Sigmoid colon (tissue), 7 donors: ENCODE measurements around the gene SMYD3. TPM values are rescaled to one million over a fixed set of nuclear protein-coding genes. Genes with fewer than 3 reads are reported as not detected.

ENCODE experiments used
- DNase-seq: peaks from one replicate; pipeline ENCODE4 v3.0.0-alpha.2; 2019
- H3K27ac ChIP-seq, 4 donors: fragments of 200-600 bp; sonication (generic); one replicate each; pipeline ENCODE4 v1.5.1; 2016 to 2019; ENCODE audit warnings: mild to moderate bottlenecking in 1 of 4
- H3K27me3 ChIP-seq, 3 donors: fragments of 200-600 bp; sonication (generic); one replicate each; pipeline ENCODE4 v1.5.1; 2019; ENCODE audit warnings: mild to moderate bottlenecking in 1 of 3
- H3K36me3 ChIP-seq, 4 donors: fragments of 200-600 bp; sonication (generic); one replicate each; pipeline ENCODE4 v1.5.1; 2016 to 2019
- H3K4me1 ChIP-seq, 4 donors: fragments of 200-600 bp; sonication (generic); one replicate each; pipeline ENCODE4 v1.5.1; 2017 to 2019
- H3K4me3 ChIP-seq, 4 donors: fragments of 200-600 bp; sonication (generic); one replicate each; pipeline ENCODE4 v1.5.1; 2017 to 2019; ENCODE audit warnings: mild to moderate bottlenecking in 2 of 4, moderate library complexity in 1 of 4
- H3K9me3 ChIP-seq, 4 donors: fragments of 200-600 bp in 3 of 4; sonication (generic) in 3 of 4; one replicate each; pipeline versions ENCODE4 v1.5.1 to v1.6.1; 2013 to 2019
- CTCF ChIP-seq, 4 experiments: fragments of 450-650 bp in 3 of 4; fragments of 200-600 bp in 1 of 4; IDR thresholded peaks; one replicate each; pipeline ENCODE4 v1.5.1; 2016 to 2019; ENCODE audit warnings: antibody characterized with exemption in 4 of 4, mild to moderate bottlenecking in 3 of 4, moderate library complexity in 2 of 4
- EP300 ChIP-seq, 4 donors: sonication (generic); formaldehyde crosslinking; IDR thresholded peaks; one replicate each; pipeline ENCODE4 v1.6.1; 2017; ENCODE audit warnings: antibody characterized with exemption in 4 of 4
- POLR2A ChIP-seq, 2 donors: fragments of 450-650 bp; IDR thresholded peaks; one replicate each; pipeline ENCODE4 v1.6.1; 2016; ENCODE audit warnings: antibody characterized with exemption in 2 of 2, mild to moderate bottlenecking in 2 of 2, moderate library complexity in 2 of 2
- POLR2AphosphoS5 ChIP-seq, 4 donors: sonication (generic); formaldehyde crosslinking; IDR thresholded peaks; one replicate each; pipeline ENCODE4 v1.6.1; 2017; ENCODE audit warnings: antibody characterized with exemption in 4 of 4
- WGBS, 2 donors: extraction: QIAGEN DNeasy Blood & Tissue Kit; methylation state at CpG; one replicate each; pipeline ENCODE4 v1.1.7; 2013; 5-methylcytosine and 5-hydroxymethylcytosine counted together
- intact Hi-C: fragments of 100-400 bp; cut with DNase I; formaldehyde crosslinking; loops from one replicate; pipeline ENCODE4 v1.15.1; 2023
- polyA plus RNA-seq, 3 donors: library from polyadenylated mRNA; stranded (reverse); fragments of 200-250 nt; gene quantifications; one replicate each; pipeline ENCODE4 v1.2.3, GENCODE V29; 2013
- total RNA-seq, 4 donors: library from RNA; depleted of rRNA; stranded (reverse); fragments of >200 nt; gene quantifications; one replicate each; pipeline ENCODE4 v1.1.0, GENCODE V29; 2016
- donor health status: healthy with polysubstance abuse.
- donor health status: Bipolar disorder and iron deficiency.
- donor health status: healthy.

Gene SMYD3
- total and polyA plus RNA-seq, 7 donors, result 8.7 to 23.8 (median 17.1) TPM

GRCh38 chr1:246198115-246198816 is 308.8 kb downstream of the SMYD3 start:
- no peak overlapping the region for H3K4me3 ChIP-seq
- DNase-seq, result no peak
- no peak overlapping the region for H3K27ac ChIP-seq
- H3K4me1 ChIP-seq, result peaks cover 0 to 10% (median 0%) of the 10 kb centered on the region in 4 donors
- TF ChIP-seq POLR2AphosphoS5 (IDR thresholded peaks at IDR 0.05) (no peak), CTCF (IDR thresholded peaks at IDR 0.05) (no peak), EP300 (IDR thresholded peaks at IDR 0.05) (no peak), POLR2A (IDR thresholded peaks at IDR 0.05) (no peak)
- no peaks in the 10 kb centered on the region for H3K36me3 ChIP-seq
- no peaks in the 10 kb centered on the region for H3K9me3 ChIP-seq
- no peaks in the 10 kb centered on the region for H3K27me3 ChIP-seq
- intact Hi-C loops, result no loop called here
- WGBS, 2 donors, result 84 to 90% methylated on average over 2 of the region's 2 CpGs

GRCh38 chr1:246197076-246197475 is 310.0 kb downstream of the SMYD3 start:
- Histone ChIP-seq H3K27me3 (no peaks in the 10 kb centered on the region), H3K4me3 (no peak overlapping the region), H3K36me3 (no peaks in the 10 kb centered on the region), H3K27ac (no peak overlapping the region), H3K9me3 (no peaks in the 10 kb centered on the region), H3K4me1 (peaks cover 0 to 10% (median 0%) of the 10 kb centered on the region in 4 donors)
- TF ChIP-seq POLR2AphosphoS5 (IDR thresholded peaks at IDR 0.05), result no peak
- no peak for TF ChIP-seq POLR2A (IDR thresholded peaks at IDR 0.05)
- intact Hi-C loops, result no loop called here
- 92 to 93% methylated on average over 9 of the region's 9 CpGs for WGBS, 2 donors
- DNase-seq, result no peak

GRCh38 chr1:246195296-246195695 is 311.8 kb downstream of the SMYD3 start:
- Histone ChIP-seq H3K4me1 (peaks cover 0 to 10% (median 0%) of the 10 kb centered on the region in 4 donors), H3K27ac (no peak overlapping the region), H3K4me3 (no peak overlapping the region), H3K36me3 (no peaks in the 10 kb centered on the region), H3K27me3 (no peaks in the 10 kb centered on the region), H3K9me3 (no peaks in the 10 kb centered on the region)
- no peak for DNase-seq
- intact Hi-C loops, result no loop called here
- no peak for TF ChIP-seq POLR2A (IDR thresholded peaks at IDR 0.05)
- TF ChIP-seq CTCF (IDR thresholded peaks at IDR 0.05), result no peak
- TF ChIP-seq EP300 (IDR thresholded peaks at IDR 0.05), result no peak
- TF ChIP-seq POLR2AphosphoS5 (IDR thresholded peaks at IDR 0.05), result no peak
- WGBS, 2 donors, result 97 to 98% methylated on average over 7 of the region's 7 CpGs

- Histone ChIP-seq H3K27ac (no peak overlapping the region), H3K4me3 (no peak overlapping the region), H3K27me3 (no peaks in the 10 kb centered on the region), H3K36me3 (no peaks in the 10 kb centered on the region), H3K4me1 (no peaks in the 10 kb centered on the region), H3K9me3 (no peaks in the 10 kb centered on the region)
- no peak for DNase-seq
- TF ChIP-seq POLR2A (IDR thresholded peaks at IDR 0.05) (no peak), CTCF (IDR thresholded peaks at IDR 0.05) (no peak), EP300 (IDR thresholded peaks at IDR 0.05) (no peak), POLR2AphosphoS5 (IDR thresholded peaks at IDR 0.05) (no peak)
- WGBS, 2 donors, result 92 to 96% methylated on average over 12 of the region's 12 CpGs
- intact Hi-C loops, result no loop called here
These were observed 313.5 kb downstream of the SMYD3 start for GRCh38 chr1:246193537-246193936.

- no peaks in the 10 kb centered on the region for H3K9me3 ChIP-seq
- no peaks in the 10 kb centered on the region for H3K4me1 ChIP-seq
- no peaks in the 10 kb centered on the region for H3K36me3 ChIP-seq
- no peaks in the 10 kb centered on the region for H3K27me3 ChIP-seq
- 96 to 98% methylated on average over 3 of the region's 3 CpGs for WGBS, 2 donors
- H3K4me3 ChIP-seq, result no peak overlapping the region
- intact Hi-C loops, result no loop called here
- TF ChIP-seq POLR2A (IDR thresholded peaks at IDR 0.05), result no peak
- no peak for TF ChIP-seq EP300 (IDR thresholded peaks at IDR 0.05)
- TF ChIP-seq POLR2AphosphoS5 (IDR thresholded peaks at IDR 0.05), result no peak
- no peak for TF ChIP-seq CTCF (IDR thresholded peaks at IDR 0.05)
- DNase-seq, result no peak
- H3K27ac ChIP-seq, result no peak overlapping the region
These were observed 318.0 kb downstream of the SMYD3 start for GRCh38 chr1:246189126-246189525.
